Stomach (tissue), 9 donors: Measurements from ENCODE around the gene MB. TPM values are rescaled to one million over a fixed set of nuclear protein-coding genes. Genes with fewer than 3 reads are reported as not detected.
A peak's percentile ranks its signal among the peaks of the same experiment; 100 is the strongest.

Source experiments
- DNase-seq, 2 donors: peaks; one replicate each; pipeline versions ENCODE4 v3.0.0 to v3.0.0-alpha.2; 2013 to 2019
- H3K27ac ChIP-seq, 5 donors: fragments of 200-600 bp in 4 of 5; sonication (generic) in 4 of 5; one replicate each; pipeline ENCODE4 v1.5.1; 2013 to 2019; ENCODE audit warnings: mild to moderate bottlenecking in 1 of 5, moderate library complexity in 1 of 5
- H3K27me3 ChIP-seq, 3 donors: fragments of 200-600 bp; sonication (generic); one replicate each; pipeline ENCODE4 v1.5.1; 2017 to 2019; ENCODE audit warnings: mixed run types in 1 of 3
- H3K36me3 ChIP-seq, 4 donors: fragments of 200-600 bp; sonication (generic); 1 replicate in 3 of 4; 2 replicates in 1 of 4; pipeline ENCODE4 v1.5.1; 2016 to 2019
- H3K4me1 ChIP-seq, 4 donors: fragments of 200-600 bp; sonication (generic); one replicate each; pipeline ENCODE4 v1.5.1; 2016 to 2019
- H3K4me3 ChIP-seq, 4 donors: fragments of 200-600 bp; sonication (generic) in 3 of 4; one replicate each; pipeline ENCODE4 v1.5.1; 2016 to 2019; ENCODE audit warnings: mild to moderate bottlenecking in 1 of 4
- H3K9me3 ChIP-seq, 4 donors: fragments of 200-600 bp; sonication (generic); one replicate each; pipeline ENCODE4 v1.5.1; 2016 to 2019
- EP300 ChIP-seq: sonication (generic); formaldehyde crosslinking; IDR thresholded peaks from one replicate; pipeline ENCODE4 v1.6.1; 2017; ENCODE audit warnings: antibody characterized with exemption
- POLR2A ChIP-seq, 4 donors: fragments of 450-650 bp; IDR thresholded peaks; one replicate each; pipeline ENCODE4 v1.6.1; 2016; ENCODE audit warnings: antibody characterized with exemption in 4 of 4, control low read depth in 2 of 4, mild to moderate bottlenecking in 1 of 4, moderate library complexity in 1 of 4
- POLR2AphosphoS5 ChIP-seq, 3 donors: sonication (generic); formaldehyde crosslinking; IDR thresholded peaks; one replicate each; pipeline ENCODE4 v1.6.1; 2016; ENCODE audit warnings: antibody characterized with exemption in 3 of 3
- WGBS, 5 donors: extraction: QIAGEN DNeasy Blood & Tissue Kit in 3 of 5; methylation state at CpG; one replicate each; pipeline versions ENCODE4 v1.1.5 to v1.1.7; 2013 to 2018; 5-methylcytosine and 5-hydroxymethylcytosine counted together
- intact Hi-C: fragments of 100-400 bp; cut with DNase I; formaldehyde crosslinking; loops from one replicate; pipeline ENCODE4 v1.15.1; 2023; ENCODE audit warnings: low total_unique reads
- polyA plus RNA-seq, 3 donors: library from polyadenylated mRNA; stranded (reverse); fragments of 200-250 nt; gene quantifications; one replicate each; pipeline ENCODE4 v1.2.3, GENCODE V29; 2013
- total RNA-seq, 5 donors: library from RNA; depleted of rRNA; stranded (reverse); fragments of >200 nt; gene quantifications; one replicate each; pipeline versions ENCODE4 v1.1.0 to v1.2.3, GENCODE V29; 2014 to 2016
- TF ChIP-seq, protein P1 (sequence below), 7 experiments: fragments of 450-650 bp in 4 of 7; fragments of 200-600 bp in 3 of 7; sonication (generic) in 3 of 7; IDR thresholded peaks; one replicate each; pipeline ENCODE4 v1.5.1; 2016 to 2019; ENCODE audit warnings: antibody characterized with exemption in 7 of 7, control low read depth in 2 of 7, mild to moderate bottlenecking in 1 of 7
- donor health status: healthy with polysubstance abuse.
- donor health status: Bipolar disorder and iron deficiency.
- donor health status: healthy.

The MB gene
- total and polyA plus RNA-seq, 8 donors: 0.87 to 29.5 (median 2.2) TPM; not detected in 3

DNA sequence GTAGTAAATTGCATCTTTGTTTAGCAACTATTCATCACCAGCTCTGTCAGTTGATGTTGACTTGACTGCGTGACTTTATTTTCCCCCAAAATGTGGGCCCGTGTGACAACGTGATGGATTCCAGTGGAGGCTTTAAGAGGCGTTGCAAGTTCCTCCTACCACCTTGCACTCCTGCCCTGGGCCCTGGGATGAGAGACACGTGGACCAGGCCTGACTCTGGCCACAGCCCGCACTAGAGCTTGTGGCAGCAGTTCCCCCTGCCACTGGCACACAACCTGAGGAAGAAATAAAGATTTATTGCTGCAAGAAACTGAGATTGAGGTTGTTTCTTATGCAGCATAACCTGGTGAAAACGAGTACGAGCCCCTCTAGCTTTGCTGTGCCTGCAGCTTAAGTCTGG is 44.6 kb downstream of the MB start:
- intact Hi-C loops: no loop called here
- peaks cover 0 to 13% (median 7%) of the 10 kb centered on the region in 4 donors for H3K4me1 ChIP-seq
- TF ChIP-seq POLR2AphosphoS5 (IDR thresholded peaks at IDR 0.05): no peak
- TF ChIP-seq POLR2A (IDR thresholded peaks at IDR 0.05): no peak
- no peak for TF ChIP-seq EP300
- TF ChIP-seq, protein P1, sequence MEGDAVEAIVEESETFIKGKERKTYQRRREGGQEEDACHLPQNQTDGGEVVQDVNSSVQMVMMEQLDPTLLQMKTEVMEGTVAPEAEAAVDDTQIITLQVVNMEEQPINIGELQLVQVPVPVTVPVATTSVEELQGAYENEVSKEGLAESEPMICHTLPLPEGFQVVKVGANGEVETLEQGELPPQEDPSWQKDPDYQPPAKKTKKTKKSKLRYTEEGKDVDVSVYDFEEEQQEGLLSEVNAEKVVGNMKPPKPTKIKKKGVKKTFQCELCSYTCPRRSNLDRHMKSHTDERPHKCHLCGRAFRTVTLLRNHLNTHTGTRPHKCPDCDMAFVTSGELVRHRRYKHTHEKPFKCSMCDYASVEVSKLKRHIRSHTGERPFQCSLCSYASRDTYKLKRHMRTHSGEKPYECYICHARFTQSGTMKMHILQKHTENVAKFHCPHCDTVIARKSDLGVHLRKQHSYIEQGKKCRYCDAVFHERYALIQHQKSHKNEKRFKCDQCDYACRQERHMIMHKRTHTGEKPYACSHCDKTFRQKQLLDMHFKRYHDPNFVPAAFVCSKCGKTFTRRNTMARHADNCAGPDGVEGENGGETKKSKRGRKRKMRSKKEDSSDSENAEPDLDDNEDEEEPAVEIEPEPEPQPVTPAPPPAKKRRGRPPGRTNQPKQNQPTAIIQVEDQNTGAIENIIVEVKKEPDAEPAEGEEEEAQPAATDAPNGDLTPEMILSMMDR (IDR thresholded peaks at IDR 0.05): no peak
- H3K27me3 ChIP-seq: peaks cover 0 to 18% (median 5%) of the 10 kb centered on the region in 3 donors
- H3K4me3 ChIP-seq: no peak overlapping the region
- H3K27ac ChIP-seq: no peak overlapping the region
- DNase-seq: no peak
- 70 to 81% (median 77%) methylated on average over 8 of the region's 8 CpGs for WGBS, 5 donors
- no peaks in the 10 kb centered on the region for H3K9me3 ChIP-seq
- no peaks in the 10 kb centered on the region for H3K36me3 ChIP-seq

- no peaks in the 10 kb centered on the region for H3K36me3 ChIP-seq
- H3K4me1 ChIP-seq: peaks cover 0 to 16% (median 8%) of the 10 kb centered on the region in 4 donors
These were observed 46.4 kb downstream of the MB start for GRCh38 chr22:35570686-35571194.

GRCh38 chr22:35569916-35570315 is 47.2 kb downstream of the MB start:
- Histone ChIP-seq H3K9me3 (no peaks in the 10 kb centered on the region), H3K36me3 (no peaks in the 10 kb centered on the region), H3K27me3 (peaks cover 0 to 12% (median 5%) of the 10 kb centered on the region in 3 donors), H3K4me1 (peaks cover 0 to 24% (median 11%) of the 10 kb centered on the region in 4 donors), H3K4me3 (no peak overlapping the region), H3K27ac (no peak overlapping the region)
- TF ChIP-seq POLR2A (IDR thresholded peaks at IDR 0.05) (no peak), EP300 (no peak), POLR2AphosphoS5 (IDR thresholded peaks at IDR 0.05) (no peak)
- TF ChIP-seq, protein P1 (IDR thresholded peaks at IDR 0.05): no peak
- no peak for DNase-seq
- intact Hi-C loops: no loop called here
- 89 to 98% (median 96%) methylated on average over 5 to 13 of the region's 13 CpGs for WGBS, 5 donors

More at GRCh38 chr22:35570686-35571194, 46.4 kb downstream of the MB start:
- WGBS, 5 donors: 89 to 97% (median 92%) methylated on average over 4 to 14 of the region's 14 CpGs
- intact Hi-C loops: no loop called here
- Histone ChIP-seq H3K27me3 (peaks cover 0 to 20% (median 5%) of the 10 kb centered on the region in 3 donors), H3K4me3 (no peak overlapping the region), H3K9me3 (no peaks in the 10 kb centered on the region), H3K27ac (no peak overlapping the region)
- DNase-seq: no peak
- TF ChIP-seq EP300 (no peak), POLR2AphosphoS5 (IDR thresholded peaks at IDR 0.05) (no peak), POLR2A (IDR thresholded peaks at IDR 0.05) (no peak)
- TF ChIP-seq, protein P1 (IDR thresholded peaks at IDR 0.05): no peak

DNA sequence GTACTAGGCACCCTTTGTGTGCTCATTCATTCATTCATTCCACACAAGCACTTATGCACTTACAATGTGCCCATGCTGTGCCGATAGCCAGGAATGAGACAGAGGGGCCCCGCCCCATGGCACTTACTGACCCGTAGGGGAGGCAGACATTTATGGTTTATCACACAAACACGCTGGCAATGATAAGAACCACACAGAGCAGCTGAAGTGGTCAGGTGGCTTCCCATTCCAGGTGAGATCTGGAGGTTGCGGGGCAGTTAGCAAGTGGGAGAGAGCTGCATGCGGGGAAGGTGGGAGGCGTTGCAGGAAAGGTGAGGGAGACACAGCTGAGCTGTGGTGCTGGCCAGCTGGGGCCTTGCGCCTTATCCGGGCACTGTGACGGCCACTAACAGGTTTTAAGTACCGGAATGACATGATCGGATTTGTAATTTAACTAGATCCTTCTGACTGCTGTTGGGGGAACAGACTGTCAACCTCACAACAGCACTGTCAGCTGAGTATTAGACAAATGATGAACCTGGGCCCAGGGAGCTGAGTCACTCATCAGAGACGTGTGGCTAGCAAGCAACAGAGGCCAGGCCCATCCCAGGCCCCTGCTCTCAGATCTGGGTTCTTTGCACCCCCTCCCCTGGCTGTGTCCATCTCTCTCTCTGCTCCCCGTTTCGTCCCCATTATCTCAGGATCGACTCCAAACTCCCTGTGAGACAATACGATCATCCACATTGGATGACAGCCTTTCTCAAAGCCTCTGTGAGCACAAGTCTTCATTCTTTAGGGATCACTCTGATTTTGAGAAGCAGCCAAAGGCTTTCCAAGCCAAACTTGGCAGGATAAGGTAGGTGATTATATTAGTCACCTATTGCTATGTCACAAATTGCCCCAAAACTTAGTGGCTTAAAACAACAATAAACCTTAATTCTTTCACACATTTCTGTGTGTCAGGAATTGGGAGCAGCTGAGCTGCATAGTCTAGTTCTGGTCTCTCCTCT is 48.1 kb downstream of the MB start:
- 33 to 50% (median 41%) methylated on average over 17 of the region's 17 CpGs for WGBS, 5 donors
- Histone ChIP-seq H3K27me3 (peaks cover 0 to 5% (median 5%) of the 10 kb centered on the region in 3 donors), H3K4me3 (no peak overlapping the region), H3K36me3 (no peaks in the 10 kb centered on the region), H3K4me1 (peaks cover 0 to 28% (median 11%) of the 10 kb centered on the region in 4 donors), H3K27ac (no peak overlapping the region), H3K9me3 (no peaks in the 10 kb centered on the region)
- DNase-seq: peak; percentile 28 to 46
- TF ChIP-seq POLR2A (IDR thresholded peaks at IDR 0.05) (no peak), POLR2AphosphoS5 (IDR thresholded peaks at IDR 0.05) (no peak), EP300 (no peak)
- TF ChIP-seq, protein P1 (IDR thresholded peaks at IDR 0.05): no peak
- intact Hi-C loops: no loop called here
